GM19035 (cell line): ENCODE data around the gene SEC16B.

Experiments
- ATAC-seq: cut with Tn5 transposase; IDR thresholded peaks from one replicate; pipeline ENCODE4 v1.9.1; 2021; ENCODE audit not compliant: unreplicated experiment

SEC16B gene

GRCh38 chr1:177913762-177914540 lies 55.9 kb downstream of the SEC16B start:
- no peak for ATAC-seq

GRCh38 chr1:177912991-177913390 lies 56.9 kb downstream of the SEC16B start:
- no peak for ATAC-seq

- ATAC-seq, result no peak
These were observed 60.4 kb downstream of the SEC16B start for GRCh38 chr1:177909416-177909815.

GRCh38 chr1:177907000-177907399 lies 62.9 kb downstream of the SEC16B start:
- ATAC-seq, result no peak

- no peak for ATAC-seq
These were observed 64.2 kb downstream of the SEC16B start for GRCh38 chr1:177905686-177906085.

GRCh38 chr1:177902266-177902665 lies 67.6 kb downstream of the SEC16B start:
- no peak for ATAC-seq

- ATAC-seq, result no peak
These were observed 71.7 kb downstream of the SEC16B start for GRCh38 chr1:177897998-177898654.

GRCh38 chr1:177897281-177897997 lies 72.4 kb downstream of the SEC16B start:
- ATAC-seq, result no peak
